GM13977 (cell line): ENCODE measurements around the gene GTPBP6.

Experiments used
- DNase-seq: peaks from one replicate; pipeline ENCODE4 v3.0.0; 2012; ENCODE audit warnings: low spot score
- CTCF ChIP-seq: IDR thresholded peaks from 2 replicates; pipeline ENCODE4 v1.5.1; 2012; ENCODE audit warnings: mild to moderate bottlenecking, control low read depth; ENCODE audit not compliant: insufficient read depth; ENCODE audit errors: extremely low read depth, missing control alignments
- in situ Hi-C: fragments of 300-500 bp; cut with MboI; formaldehyde crosslinking; loops from one replicate; pipeline ENCODE4 v1.12.0; 2022; ENCODE audit warnings: low sequenced_read_pairs, low pct_unique_long_range_greater_than_20kb, mixed read lengths, inconsistent platforms; ENCODE audit not compliant: unreplicated experiment

Gene GTPBP6

GRCh38 chrX:350534-351323, 32.1 kb upstream of the GTPBP6 start:
- no peak for DNase-seq
- in situ Hi-C loops, result no loop called here
- no peak for TF ChIP-seq CTCF

GRCh38 chrX:350148-350533, 31.5 kb upstream of the GTPBP6 start:
- DNase-seq, result no peak
- TF ChIP-seq CTCF, result no peak
- in situ Hi-C loops, result no loop called here

GRCh38 chrX:349702-350101, 31.1 kb upstream of the GTPBP6 start:
- no peak for DNase-seq
- in situ Hi-C loops, result no loop called here
- no peak for TF ChIP-seq CTCF

DNA sequence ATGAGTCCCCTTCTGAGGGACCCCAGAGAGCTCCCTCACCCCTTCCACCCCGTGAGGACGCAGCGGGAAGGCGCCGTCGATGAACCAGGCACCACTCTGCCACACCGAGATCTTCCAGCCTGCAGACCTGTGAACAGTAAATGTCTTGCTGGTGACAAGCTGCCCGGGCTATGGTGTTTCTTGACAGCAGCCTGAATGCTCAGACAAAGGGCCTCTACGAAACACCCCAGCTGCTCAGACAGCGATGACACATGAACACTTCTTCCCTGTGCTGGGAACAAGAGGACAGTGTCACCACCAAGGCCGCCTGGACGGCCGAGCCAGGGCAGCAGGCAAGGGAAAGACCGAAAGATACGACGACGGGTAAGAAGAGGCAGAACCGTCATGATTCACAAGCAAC, 30.6 kb upstream of the GTPBP6 start:
- in situ Hi-C loops, result no loop called here
- TF ChIP-seq CTCF, result no peak
- no peak for DNase-seq

GRCh38 chrX:348461-349117, 30.0 kb upstream of the GTPBP6 start:
- in situ Hi-C loops, result no loop called here
- no peak for DNase-seq
- TF ChIP-seq CTCF, result no peak

DNA sequence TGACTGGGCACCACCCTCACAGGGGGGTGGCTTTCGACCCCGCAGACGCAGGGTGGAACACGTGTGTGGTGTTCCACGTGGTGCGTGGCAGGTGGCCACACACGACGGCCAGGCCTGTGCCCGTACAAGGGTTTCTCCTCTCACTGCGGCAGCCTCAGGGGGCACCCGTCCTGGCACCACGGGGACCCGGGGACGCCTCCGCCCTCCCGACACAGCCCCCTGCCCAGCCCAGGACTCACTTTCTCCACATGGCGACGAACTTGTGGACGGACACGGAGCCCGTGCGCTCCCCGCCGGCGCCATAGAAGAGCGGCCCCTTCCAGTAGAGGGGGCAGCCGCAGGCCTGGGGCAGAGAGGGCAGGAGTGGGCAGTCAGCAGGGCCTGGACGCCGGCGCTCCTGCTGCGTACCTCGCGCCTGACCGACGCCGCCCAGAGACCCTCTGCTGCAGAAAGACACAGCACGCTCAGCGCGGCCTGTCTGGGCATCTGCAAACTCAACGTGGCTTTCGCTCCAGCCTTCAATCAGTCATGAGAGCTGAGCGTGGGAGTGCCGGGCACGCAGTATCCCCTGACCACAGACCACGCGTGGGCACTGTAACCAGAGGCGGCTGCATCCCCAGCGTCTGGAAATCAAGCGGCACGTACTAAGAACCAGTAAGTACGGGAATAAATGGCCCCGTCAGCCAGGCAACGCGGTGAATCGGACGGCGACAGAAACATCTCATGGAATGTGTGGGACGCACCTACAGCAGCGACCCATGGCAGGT, 28.9 kb upstream of the GTPBP6 start:
- DNase-seq, result no peak
- TF ChIP-seq CTCF, result no peak
- in situ Hi-C loops, result no loop called here
